Subcutaneous adipose tissue (tissue), 4 donors: ENCODE results near the gene PDGFRA. TPM values are rescaled to one million over a fixed set of nuclear protein-coding genes. Genes with fewer than 3 reads are reported as not detected.

Experiments used
- total RNA-seq, 4 donors: library from RNA; depleted of rRNA; stranded (reverse); fragments of >200 nt; gene quantifications; one replicate each; pipeline ENCODE4 v1.1.0, GENCODE V29; 2016
- TF ChIP-seq, protein P1 (sequence below): fragments of 450-650 bp; IDR thresholded peaks from one replicate; pipeline ENCODE4 v1.5.1; 2016; ENCODE audit warnings: low read depth, mild to moderate bottlenecking, control low read depth, antibody characterized with exemption, moderate library complexity

Gene PDGFRA
- total RNA-seq, 4 donors from 2014 or later, result 91.0 to 146 (median 136) TPM

DNA sequence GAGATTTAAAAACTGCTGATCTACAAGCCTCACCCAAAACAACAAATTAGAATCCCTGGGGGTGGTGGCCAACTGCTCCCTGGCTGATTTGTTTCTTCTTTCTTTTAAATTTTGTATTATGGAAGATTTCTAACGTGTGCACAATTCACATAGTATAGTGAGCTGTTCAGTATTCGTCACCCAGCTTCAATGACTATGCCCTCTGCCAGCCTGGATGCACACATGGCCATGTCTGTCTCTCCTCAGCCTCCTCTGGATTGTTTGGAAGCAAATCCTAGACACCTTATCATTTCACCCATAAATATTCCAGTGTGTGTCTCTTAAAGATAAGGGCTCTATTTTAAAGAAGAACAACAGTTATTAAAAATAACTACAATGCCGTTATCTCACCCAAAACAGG is 61.9 kb downstream of the PDGFRA start:
- TF ChIP-seq, protein P1, sequence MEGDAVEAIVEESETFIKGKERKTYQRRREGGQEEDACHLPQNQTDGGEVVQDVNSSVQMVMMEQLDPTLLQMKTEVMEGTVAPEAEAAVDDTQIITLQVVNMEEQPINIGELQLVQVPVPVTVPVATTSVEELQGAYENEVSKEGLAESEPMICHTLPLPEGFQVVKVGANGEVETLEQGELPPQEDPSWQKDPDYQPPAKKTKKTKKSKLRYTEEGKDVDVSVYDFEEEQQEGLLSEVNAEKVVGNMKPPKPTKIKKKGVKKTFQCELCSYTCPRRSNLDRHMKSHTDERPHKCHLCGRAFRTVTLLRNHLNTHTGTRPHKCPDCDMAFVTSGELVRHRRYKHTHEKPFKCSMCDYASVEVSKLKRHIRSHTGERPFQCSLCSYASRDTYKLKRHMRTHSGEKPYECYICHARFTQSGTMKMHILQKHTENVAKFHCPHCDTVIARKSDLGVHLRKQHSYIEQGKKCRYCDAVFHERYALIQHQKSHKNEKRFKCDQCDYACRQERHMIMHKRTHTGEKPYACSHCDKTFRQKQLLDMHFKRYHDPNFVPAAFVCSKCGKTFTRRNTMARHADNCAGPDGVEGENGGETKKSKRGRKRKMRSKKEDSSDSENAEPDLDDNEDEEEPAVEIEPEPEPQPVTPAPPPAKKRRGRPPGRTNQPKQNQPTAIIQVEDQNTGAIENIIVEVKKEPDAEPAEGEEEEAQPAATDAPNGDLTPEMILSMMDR, result no peak

DNA sequence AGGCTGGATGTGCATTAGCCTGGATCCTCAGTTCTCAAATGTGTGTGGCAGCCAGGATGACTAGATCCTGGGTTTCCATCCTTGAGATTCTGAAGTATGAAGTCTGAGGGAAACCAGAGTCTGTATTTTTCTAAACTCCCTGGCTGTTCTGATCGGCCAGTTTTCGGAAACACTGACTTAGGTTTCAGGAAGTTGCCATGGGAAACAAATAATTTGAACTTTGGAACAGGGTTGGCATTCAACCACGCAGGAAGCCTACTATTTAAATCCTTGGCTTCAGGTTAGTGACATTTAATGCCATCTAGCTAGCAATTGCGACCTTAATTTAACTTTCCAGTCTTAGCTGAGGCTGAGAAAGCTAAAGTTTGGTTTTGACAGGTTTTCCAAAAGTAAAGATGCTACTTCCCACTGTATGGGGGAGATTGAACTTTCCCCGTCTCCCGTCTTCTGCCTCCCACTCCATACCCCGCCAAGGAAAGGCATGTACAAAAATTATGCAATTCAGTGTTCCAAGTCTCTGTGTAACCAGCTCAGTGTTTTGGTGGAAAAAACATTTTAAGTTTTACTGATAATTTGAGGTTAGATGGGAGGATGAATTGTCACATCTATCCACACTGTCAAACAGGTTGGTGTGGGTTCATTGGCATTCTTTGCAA is 67.6 kb downstream of the PDGFRA start:
- TF ChIP-seq, protein P1, result no peak

DNA sequence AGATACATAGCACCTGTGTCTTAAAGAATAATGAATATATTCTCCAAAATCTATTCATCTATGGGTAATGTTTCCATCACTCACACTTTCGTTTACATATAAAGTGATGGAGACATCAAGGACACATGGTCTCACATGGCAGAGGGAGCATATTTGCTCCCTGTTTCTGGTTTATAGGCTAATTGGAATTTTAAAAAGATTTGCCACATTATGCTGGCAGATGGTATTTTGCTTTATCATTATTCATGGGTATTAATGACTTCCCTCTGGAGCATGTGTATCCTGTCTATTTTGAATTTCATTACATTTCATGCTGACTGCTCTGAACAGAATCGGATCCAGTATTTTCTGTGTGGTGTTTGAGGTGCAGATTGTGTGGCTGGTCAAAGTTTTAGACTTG is 79.0 kb downstream of the PDGFRA start:
- TF ChIP-seq, protein P1, result no peak

DNA sequence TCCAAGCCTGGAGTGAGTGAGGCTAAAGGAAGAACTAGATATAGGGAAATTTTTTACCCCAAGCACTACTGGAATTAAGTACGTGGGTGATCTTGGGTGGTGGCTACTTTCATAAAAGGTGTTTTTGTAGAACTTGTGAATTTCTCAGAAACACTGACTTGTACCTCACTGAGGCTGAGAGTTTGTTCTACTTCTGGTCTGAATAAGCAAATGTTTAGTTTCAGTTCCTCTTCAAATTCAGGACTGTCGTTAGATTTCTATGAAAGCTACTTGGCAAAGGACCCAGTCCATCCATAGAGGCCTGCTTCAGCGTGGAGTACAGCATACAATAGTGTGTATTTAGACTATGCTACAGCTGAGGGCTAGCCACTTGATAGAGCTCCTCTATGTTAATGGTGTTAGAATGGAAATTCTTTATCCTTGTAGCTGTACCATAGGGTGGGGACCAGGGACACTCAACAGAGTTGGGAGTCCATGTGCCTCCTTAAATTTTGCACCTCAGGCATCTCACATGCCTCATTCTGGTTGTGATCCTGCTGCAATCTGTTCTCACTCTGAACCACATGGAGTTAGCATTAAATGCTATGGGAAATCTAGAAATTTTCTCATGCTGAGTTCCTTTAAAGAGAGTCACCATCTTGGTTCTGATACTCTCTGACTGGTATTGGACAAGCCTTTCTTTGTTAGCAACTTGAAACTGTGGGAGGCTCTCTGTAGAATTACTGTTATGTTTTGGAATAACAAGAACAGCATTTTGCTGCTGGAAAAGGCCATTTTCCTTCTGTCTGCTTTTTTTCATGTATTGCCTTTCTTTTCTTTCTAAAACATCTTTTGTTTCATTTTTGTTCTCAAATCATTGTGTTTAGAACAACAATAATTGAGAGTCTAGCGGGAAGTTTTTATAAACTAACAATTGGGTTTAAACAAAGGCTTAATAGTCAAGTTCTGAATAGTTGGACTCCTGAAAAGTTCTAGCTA is 86.8 kb downstream of the PDGFRA start:
- TF ChIP-seq, protein P1, result no peak

DNA sequence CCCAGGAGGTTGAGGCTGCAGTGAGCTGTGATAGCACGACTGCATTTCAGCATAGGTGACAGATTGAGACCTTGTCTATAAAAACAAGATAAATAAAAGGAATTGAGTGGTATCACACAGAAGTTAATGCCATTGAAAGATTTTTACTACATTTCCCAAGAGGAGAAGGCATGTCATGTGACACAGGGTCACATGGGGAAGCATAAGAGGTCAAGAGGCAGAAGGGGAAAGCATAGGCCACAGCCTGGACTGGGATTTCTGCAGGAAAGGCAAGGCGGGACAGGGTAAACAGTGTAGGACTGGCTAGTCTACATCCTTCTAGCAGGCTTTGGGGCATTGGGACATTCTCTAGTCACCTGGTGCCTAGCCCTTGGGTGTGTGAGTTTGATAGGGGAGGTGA is 88.6 kb downstream of the PDGFRA start:
- TF ChIP-seq, protein P1, result no peak

DNA sequence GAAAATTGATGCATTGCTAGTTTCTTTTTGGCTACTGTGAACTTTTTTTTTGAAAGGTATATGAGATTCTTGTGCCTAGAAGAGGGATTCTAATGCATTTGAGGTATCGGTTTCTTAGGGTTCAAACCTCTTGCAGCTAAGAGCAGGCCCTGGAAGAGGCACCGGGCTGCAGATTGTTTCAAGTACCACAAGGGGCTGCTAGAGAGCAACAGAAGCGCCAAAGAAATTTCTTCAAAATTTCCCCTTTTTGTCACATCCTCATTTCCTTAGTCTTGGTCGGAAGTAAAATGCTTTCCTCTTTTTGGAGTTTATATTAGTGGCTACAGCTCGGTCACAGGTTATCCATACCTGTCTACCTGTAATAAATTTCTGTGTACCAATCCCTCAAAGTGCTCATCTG is 89.8 kb downstream of the PDGFRA start:
- TF ChIP-seq, protein P1, result no peak
